HG03064 (cell line): ENCODE data around the gene UQCRHL.

ENCODE experiments used
- ATAC-seq: cut with Tn5 transposase; IDR thresholded peaks from one replicate; pipeline ENCODE4 v1.9.1; 2021; ENCODE audit warnings: low read depth; ENCODE audit not compliant: unreplicated experiment

Gene UQCRHL

DNA sequence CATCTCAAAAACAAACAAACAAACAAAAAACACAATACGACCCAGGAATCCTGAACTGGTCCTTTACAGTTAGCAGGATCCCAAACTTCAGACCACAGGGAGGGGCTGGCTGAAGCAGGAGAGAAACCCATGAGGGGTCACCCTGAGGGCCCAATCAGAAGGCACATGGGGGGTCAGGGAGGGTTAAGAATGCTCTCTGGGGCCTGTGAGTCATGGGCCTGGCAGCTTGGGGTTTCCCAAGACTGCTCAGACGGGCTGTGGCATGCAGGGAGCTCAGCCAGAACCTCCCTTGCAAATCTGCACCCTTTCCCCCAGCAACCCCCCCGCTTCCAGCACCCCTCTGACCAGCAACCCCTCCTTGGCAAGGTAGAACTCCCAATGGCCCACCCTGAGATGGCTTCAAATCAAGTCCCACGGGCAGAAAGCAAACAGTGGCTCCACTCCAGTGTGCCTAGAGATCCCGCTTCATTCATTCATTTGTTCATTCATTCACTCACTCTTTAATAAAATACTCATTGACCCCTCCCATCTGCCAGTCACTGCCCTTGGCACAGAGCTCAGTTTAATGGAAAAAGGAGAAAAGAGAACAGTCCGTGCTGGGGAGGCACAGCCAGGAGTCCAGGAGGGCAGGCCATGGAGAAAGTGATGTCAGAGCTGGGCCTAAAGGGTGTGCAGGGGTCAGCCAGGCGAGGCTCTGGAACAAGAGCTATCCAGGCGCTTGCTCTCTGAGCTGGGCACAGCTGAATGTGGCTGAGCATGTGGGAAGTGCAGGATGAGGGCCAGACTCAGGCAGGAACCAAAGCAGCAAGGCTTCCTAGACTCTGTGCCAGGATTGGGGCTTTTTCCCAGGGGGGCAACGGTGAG is 8.2 kb downstream of the UQCRHL start:
- ATAC-seq = no peak

DNA sequence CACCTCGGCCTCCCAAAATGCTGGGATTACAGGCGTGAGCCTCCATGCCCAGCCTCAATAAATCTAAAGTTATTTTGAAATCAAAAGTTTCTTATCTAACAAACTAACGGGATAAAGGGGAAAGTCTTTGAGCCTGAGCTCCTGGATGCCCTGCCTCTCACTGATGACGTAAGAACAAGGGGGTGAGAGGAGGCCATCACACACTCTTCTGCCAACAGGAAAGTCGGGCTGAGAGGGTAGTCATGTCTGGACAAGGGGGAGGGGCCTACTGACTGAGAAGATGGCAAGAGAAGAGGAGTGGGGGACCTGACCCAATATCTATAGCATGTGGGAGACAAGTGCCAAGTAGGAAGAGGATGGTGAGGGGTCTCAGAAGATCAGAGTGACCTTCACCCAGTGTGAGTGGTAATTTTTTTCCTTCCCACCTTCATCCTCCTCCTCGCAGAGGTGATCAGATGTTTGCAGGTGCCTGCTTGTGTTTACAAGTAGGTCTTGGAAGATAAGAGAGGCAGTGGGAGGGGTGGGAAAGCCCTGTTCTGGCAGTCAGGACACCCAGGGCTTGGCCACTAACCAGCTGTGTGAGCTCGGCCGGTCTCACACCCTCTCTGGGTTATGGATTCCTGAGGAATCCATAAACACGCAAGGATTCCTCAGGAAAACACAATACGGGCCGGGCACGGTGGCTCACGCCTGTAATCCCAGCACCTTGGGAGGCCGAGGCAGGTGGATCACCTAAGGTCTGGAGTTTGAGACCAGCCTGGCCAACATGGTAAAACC is 9.6 kb downstream of the UQCRHL start:
- no peak for ATAC-seq

DNA sequence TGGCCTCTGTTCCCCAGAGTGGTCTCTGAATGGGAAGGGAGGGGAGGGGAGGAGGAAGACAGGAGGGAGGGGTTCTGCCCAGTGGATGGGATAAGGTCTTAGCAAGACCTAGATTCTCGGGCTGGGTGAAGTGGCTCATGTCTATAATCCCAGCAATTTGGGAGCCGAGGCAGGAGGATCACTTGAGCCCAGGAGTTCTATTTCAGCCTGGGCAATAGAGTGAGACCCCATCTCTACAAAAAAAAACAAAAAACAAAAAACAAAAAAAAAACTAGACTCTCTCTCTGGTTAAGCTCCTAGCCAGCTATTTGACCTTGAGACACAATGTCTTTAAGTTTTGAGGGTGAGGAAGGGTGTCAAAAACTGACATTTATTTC is 11.4 kb downstream of the UQCRHL start:
- ATAC-seq = no peak

DNA sequence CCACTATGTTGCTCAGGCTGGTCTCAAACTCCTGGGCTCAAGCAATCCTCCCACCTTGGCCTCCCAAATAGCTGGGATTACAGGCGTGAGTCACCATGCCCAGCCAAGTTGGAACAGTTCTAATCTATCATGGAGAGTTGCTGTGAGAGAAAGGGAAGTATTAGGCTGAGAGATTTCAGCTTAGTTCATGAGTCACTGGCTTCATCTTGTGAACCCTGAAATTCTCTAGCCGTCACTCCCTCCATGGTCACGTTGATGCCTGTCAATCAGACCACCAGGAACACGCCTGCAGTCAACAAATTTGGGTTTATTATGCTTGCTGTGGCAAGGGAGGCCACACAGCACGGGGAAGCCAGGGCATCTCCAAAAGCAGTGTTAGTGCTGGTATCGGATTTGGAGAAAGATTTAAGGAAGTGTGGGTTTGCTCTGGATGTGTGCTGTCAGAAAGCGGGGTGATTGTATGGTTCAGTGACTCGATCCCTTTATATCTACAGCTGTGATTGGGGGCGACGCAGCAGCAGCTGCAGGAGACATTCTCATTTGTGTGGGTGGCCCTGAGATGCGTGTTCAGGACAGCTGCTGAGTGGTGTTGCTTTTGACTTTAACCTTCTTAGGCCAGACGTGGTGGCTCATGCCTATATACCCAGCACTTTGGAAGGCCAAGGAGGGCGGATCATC is 18.7 kb downstream of the UQCRHL start:
- ATAC-seq = no peak

DNA sequence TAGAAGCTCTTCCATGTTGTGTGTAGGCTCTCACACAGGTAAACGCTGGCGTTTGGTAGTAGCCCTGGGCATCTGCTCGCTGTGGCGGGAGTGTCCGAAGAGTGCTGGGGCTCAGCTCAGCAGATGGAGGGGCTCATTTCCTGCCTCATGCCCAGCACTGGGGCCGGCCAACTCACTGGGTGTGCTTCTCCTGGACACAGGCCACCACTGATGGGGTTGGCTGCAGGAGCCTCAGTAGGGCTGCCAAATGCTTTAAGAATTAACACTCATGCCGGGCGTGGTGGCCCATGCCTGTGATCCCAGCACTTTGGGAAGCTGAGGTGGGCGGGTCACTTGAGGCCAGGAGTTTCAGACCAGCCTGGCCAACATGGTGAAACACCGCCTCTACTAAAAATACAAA is 20.9 kb downstream of the UQCRHL start:
- no peak for ATAC-seq

DNA sequence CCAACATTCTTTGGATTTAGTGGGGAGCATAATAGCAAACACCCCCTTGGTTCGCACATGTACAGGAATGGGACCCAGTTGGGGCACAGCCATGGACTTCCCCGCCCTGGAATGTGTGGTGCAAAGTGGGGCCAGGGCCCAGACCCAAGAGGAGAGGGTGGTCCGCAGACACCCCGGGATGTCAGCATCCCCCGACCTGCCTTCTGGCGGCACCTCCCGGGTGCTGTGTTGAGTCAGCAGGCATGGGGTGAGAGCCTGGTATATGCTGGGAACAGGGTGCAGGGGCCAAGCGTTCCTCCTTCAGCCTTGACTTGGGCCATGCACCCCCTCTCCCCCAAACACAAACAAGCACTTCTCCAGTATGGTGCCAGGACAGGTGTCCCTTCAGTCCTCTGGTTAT is 21.8 kb downstream of the UQCRHL start:
- no peak for ATAC-seq

DNA sequence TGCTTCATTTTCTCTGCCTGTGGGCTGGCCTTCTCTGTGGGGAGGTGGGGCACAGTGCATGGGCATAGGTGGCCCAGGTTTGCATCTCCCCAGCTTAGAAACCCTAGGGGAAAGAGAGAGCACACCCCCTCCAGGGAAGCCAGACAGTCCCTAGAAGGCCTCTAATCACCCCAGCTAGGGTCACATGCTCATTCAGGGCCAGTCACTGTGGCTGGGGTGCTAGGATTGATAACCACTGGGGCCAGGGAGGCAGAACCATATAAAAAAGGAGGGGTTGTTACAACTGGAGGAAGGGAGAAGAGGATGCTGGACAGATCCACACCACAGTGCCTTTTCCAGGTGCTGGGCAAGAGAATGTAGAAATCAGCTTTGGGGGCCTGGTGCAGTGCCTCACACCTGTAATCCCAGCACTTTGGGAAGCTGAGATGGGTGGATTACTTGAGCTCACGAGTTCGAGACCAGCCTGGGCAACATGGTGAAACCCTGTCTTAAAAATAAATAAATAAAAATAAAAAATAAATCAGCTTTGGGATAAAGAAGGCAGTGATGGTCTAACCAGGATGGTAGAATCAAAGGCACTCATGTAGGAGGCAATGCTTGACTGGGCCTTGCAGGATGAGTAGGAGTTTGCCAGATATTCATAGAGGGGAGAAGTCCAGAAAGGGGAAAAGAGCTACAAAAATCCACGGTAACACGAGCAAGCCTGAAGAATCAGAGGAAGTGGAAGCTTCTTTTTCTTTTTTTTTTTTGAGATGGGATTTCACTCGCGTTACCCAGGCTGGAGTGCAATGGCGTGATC is 29.3 kb downstream of the UQCRHL start:
- no peak for ATAC-seq

DNA sequence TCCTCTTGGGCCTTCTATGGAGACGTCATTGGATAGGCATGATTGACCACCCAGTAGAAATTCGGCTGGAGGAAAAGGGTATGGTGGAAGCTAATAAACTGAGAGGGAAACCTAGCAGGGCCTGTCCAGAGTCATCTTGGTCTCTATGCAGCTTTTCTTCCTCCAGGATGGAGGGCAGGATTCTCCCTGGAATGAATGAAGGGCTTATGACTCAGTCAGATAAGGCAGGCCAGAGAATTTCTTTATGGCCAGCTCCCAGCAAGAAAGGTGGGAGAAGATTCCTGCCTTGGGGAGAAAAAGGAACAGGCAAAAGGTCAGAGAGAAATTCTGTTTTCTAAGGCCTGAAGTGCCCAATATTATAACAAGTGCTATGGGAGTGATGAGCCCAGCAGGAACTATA is 31.7 kb downstream of the UQCRHL start:
- ATAC-seq = no peak

DNA sequence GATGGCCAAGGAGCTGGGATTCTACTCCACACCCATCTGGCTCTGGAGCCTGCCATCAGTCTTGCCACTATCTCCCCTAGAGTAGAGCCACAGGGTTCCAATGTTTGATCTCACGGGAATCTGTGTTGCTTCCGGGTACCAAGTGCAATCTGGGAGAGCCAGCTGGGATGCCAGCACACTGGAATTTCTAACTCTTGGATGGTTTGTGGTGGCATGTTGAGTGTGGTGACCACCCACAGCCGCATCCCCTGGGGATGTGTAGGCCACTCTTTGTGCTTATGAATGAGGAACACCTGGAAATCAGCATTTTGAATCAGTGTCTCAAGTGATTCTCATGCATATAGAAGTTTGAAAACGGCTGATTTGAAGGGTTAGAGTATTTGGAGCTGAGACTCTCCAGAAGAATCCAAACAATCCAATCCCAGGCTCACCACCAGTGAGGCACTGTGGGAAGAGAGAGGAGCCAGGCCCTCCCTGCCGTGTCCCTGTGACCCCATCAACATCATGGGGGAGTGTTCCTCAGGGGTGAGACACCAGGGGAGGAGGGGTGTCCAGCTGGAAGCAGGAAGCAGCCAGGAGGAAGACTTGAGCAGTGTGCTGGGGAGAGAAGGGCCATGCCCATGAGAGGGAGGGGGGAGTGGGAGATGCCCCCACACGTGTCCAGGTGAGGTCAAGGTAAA is 35.5 kb downstream of the UQCRHL start:
- ATAC-seq = no peak

DNA sequence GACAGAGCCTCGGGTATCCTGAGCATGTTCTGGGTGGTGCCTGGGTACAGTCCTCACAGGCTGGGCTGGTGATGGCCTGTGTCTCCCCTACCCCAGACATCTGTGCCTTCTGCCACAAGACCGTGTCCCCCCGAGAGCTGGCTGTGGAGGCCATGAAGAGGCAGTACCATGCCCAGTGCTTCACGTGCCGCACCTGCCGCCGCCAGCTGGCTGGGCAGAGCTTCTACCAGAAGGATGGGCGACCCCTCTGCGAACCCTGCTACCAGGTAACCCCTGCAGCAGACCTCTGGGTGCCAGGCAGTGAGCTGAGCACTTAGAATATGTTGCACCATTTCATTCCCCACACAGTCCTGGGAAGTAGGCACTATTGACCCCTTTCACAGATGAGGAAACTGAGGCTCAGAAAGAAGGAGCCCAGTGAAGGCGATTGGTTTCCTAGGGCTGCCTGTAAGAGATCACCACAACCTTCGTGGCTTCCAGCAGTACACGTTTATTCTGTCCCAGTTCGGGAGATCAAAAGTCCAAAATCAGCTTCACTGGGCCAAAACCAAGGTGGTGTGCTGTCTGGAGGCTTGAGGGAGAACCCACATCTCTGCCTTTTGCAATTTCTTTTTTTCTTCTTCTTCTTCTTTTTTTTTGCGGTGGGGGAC is 37.0 kb downstream of the UQCRHL start:
- ATAC-seq = no peak

DNA sequence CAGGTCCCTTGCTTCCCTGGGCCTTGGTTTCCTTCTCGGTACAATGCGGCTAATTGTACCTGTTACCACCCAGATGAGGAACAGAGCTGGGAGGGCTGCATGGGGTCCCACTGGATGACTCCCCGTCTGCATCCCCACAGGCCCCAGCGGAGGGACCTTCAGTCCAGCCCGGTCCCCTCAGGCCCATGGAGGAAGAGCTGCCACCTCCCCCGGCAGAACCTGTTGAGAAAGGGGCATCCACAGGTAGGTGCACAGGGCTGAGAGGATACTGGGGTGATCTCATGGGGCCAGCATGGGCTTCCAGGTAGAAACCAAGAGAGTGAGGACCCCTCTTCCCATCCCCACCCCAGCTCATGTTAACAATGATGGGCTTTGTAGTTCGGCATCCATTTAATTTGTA is 39.1 kb downstream of the UQCRHL start:
- ATAC-seq = no peak

DNA sequence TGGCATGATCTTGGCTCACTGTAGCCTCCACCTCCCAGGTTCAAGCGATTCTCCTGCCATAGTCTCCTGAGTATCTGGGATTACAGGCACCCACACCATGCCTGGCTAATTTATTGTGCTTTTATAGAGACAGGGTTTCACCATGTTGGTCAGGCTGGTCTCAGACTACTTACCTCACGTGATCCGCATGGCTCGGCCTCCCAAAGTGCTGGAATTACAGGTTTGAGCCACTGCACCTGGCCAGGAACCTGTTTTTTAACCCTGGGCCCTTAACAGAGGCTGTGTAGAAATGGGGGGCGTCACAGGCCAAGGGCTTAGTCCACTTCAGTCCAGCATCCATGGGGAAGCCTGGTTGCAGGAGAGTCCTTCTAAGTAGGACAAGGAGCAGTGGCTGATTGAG is 39.5 kb downstream of the UQCRHL start:
- ATAC-seq = no peak

DNA sequence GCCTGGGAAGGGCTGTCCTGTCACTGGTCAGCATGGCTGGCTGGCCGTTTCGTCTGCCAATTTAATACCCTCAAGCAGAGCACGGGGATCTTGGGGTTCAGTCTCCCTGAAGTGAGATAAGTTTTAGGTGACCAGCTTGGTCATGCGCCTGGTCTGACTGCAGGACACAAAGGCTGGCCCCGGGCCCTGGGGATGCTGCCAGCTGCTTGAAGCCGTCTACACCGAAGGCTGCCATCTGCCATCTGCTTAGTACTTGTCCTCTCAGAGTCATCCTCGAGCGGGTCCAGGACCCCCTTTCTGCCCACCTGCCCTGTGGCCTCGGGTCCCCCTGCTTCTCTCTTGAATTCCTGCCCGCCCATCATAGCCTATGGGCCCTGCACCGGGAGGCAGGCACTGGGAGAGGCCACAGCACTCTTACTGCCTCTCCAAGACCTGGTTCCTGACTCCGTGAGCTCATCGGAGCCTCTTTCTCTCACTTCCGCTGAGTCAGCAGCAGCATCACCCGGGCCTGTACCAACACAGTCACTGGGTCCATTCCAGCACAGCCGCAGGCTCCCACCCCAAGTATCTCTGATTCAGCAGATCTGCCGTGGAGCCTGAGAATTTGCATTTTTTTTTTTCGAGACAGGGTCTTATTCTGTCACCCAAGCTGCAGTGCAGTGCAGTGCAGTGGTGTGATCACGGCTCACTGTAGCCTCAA is 41.8 kb downstream of the UQCRHL start:
- ATAC-seq = no peak

DNA sequence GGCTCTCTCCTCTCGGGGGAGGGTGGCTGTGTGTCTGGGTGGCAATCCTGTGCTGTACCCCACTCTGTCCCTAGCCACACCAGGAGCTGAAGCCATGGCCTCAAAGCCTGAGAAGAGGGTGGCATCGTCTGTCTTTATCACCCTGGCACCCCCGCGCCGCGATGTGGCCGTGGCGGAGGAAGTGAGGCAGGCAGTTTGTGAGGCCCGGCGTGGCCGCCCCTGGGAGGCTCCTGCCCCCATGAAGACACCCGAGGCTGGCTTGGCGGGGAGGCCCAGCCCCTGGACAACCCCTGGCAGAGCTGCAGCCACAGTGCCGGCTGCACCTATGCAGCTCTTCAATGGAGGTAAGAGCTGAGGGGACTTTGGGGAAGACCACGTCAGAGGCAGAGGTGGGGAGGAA is 42.6 kb downstream of the UQCRHL start:
- no peak for ATAC-seq

DNA sequence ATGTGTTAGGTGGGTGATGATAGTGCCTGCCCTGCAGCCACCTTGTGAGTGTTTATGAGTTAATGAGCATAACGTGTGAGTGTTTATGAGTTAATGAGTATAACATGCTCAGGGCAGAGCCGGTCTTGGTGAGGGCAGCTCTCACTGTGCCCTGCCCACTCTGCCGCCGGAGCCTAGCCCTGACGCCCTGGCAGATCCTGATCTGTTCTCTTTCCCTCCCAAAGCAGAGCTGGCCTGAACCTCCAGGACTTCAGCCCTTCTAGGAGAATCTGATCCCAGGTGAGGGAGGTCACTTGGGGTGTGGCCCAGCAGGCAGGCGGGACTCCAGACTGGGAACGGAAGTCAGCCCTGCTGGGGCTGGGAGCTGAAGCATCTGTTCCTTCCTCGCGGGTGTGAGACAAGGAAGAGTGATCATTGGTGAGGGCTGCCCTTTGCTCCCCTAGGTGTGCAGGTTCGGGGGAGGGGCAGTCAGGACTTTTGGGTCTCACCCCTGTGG is 43.1 kb downstream of the UQCRHL start:
- ATAC-seq = no peak

DNA sequence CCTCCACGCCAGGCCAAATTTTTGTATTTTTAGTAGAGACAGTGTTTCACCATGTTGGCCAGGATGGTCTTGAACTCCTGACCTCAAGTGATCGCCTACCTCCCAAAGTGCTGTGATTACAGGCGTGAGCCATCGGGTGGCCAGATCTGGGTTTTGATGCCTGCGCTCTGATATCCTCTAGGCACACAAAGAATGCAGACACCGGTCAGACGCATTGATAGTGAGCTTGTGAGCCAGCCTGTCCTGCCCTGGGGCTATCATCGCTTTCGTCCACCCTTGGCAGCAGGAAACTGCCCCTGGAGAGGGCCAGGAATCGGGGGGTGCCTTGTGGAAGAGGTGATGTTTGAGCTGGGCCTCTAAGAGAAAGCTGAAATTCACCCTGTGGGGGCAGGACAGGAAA is 44.9 kb downstream of the UQCRHL start:
- ATAC-seq = no peak

DNA sequence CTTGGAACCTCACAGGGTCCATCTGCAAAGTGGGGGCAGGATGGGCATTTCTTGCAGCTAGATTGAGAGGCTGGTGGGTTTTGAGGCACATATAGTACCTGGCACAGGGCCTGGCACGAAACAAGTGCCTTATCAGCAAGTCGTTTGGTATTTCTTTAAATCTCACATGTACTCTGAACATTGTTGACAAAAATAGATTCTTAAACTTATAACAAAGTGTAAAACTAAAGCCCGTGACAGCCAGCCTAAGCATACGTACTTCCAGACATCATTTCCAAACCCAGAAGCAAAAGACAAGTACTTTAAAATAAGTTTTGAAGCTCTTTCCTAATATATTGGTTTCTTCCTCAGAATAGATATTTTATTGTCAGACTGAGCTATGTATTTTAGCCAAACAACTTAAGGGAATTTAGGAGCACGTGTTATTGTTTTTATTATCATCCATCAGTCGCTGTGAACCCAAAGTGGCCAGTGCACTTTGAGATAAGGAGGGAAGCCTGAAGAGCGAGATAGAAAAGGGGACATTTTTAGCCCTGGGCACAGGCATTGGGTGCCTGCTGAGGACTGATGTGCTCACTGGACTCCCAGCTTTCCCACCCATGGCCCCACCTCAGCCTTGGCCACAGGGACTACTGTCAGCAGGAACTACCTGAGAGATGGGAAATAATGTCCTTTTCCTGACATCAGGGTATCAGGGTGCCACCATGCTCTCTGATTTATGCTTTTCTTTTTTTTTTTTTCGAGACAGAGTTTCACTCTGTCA is 45.9 kb downstream of the UQCRHL start:
- no peak for ATAC-seq
